GM10248 (cell line): ENCODE data around the gene DUS1L.

Source experiments
- CTCF ChIA-PET: fragments of 300-600 bp; sonication (Branson Sonifier 250); formaldehyde crosslinking; extraction: SDS; loops from one replicate; lab custom pipeline; 2021; ENCODE audit warnings: antibody characterized with exemption; lab: Yijun Ruan, JAX
- POLR2A ChIA-PET: fragments of 350-650 bp; sonication (Branson Sonifier 250); formaldehyde crosslinking; extraction: SDS; loops from one replicate; lab custom pipeline; 2020; ENCODE audit warnings: antibody characterized with exemption; lab: Yijun Ruan, JAX
- DNase-seq: peaks from one replicate; pipeline ENCODE4 v3.0.0; 2012; ENCODE audit errors: extremely low spot score
- CTCF ChIP-seq: IDR thresholded peaks from 2 replicates; pipeline ENCODE4 v1.5.1; 2012; ENCODE audit warnings: mild to moderate bottlenecking, low read depth; ENCODE audit errors: extremely low read depth, missing control alignments, control extremely low read depth

DUS1L gene

GRCh38 chr17:82089723-82090548 lies 24.3 kb upstream of the DUS1L start:
- ChIA-PET POLR2A (no interaction called here), CTCF (no interaction called here)
- DNase-seq, result no peak
- TF ChIP-seq CTCF, result no peak

- CTCF ChIA-PET, result interaction anchor here (1.3 kb wide), 1 partner anchor 51 kb away, joined by 3 read pairs; the partner anchor contains the start of gene DCXR
- TF ChIP-seq CTCF, result no peak
- POLR2A ChIA-PET, result no interaction called here
- DNase-seq, result no peak
Measured at GRCh38 chr17:82088838-82089722, 23.5 kb upstream of the DUS1L start.

GRCh38 chr17:82087961-82088837 lies 22.6 kb upstream of the DUS1L start:
- POLR2A ChIA-PET, result no interaction called here
- no peak for DNase-seq
- CTCF ChIA-PET, result interaction anchor here (1.1 to 1.7 kb wide), 3 partner anchors 12 to 51 kb away, joined by 3 to 5 read pairs (median 3); partner anchors contain the start of gene DCXR
- TF ChIP-seq CTCF, result no peak

- DNase-seq, result no peak
- ChIA-PET POLR2A (interaction anchor here (0.8 kb wide), 1 partner anchor 10 kb away, joined by 3 read pairs; no protein-coding TSS in a partner anchor), CTCF (interaction anchor here (1.1 to 1.7 kb wide), 3 partner anchors 13 to 57 kb away, joined by 3 to 5 read pairs (median 3); no protein-coding TSS in a partner anchor)
- no peak for TF ChIP-seq CTCF
Measured at GRCh38 chr17:82086941-82087906, 21.6 kb upstream of the DUS1L start.

GRCh38 chr17:82085931-82086764 lies 20.5 kb upstream of the DUS1L start:
- POLR2A ChIA-PET, result interaction anchor here (0.8 to 1.2 kb wide), 2 partner anchors 9 to 11 kb away, joined by 3 read pairs; no protein-coding TSS in a partner anchor
- no peak for TF ChIP-seq CTCF
- CTCF ChIA-PET, result interaction anchor here (1.5 to 1.7 kb wide), 2 partner anchors 20 to 56 kb away, joined by 3 to 5 read pairs; no protein-coding TSS in a partner anchor

More at GRCh38 chr17:82085931-82086764, 20.5 kb upstream of the DUS1L start:
- DNase-seq, result no peak
